ENCODE results near the gene MTUS2.
"Not testable (repeated sequence)": the region's sequence is repeated elsewhere in the genome, so short reads cannot be mapped to it uniquely, and the experiment has no call there.

Gene MTUS2

GRCh38 chr13:29345860-29346582 is 525.9 kb downstream of the MTUS2 start:
- DNase-seq = not testable (repeated sequence)

- DNase-seq = no peak
These were observed 534.9 kb downstream of the MTUS2 start for GRCh38 chr13:29355029-29355428.

- DNase-seq = no peak
These were observed 539.0 kb downstream of the MTUS2 start for GRCh38 chr13:29359181-29359580.

GRCh38 chr13:29361716-29362115 is 541.6 kb downstream of the MTUS2 start:
- DNase-seq = no peak

GRCh38 chr13:29362849-29363604 is 542.9 kb downstream of the MTUS2 start:
- DNase-seq = peak; percentile 5

- no peak for DNase-seq
These were observed 549.1 kb downstream of the MTUS2 start for GRCh38 chr13:29369060-29369743.

- no peak for DNase-seq
These were observed 559.1 kb downstream of the MTUS2 start for GRCh38 chr13:29379281-29379680.

GRCh38 chr13:29379865-29380264 is 559.7 kb downstream of the MTUS2 start:
- DNase-seq = no peak

- DNase-seq = no peak
These were observed 561.9 kb downstream of the MTUS2 start for GRCh38 chr13:29382021-29382420.

GRCh38 chr13:29383476-29383875 is 563.3 kb downstream of the MTUS2 start:
- DNase-seq = no peak

- no peak for DNase-seq
These were observed 564.3 kb downstream of the MTUS2 start for GRCh38 chr13:29384466-29384865.

- no peak for DNase-seq
These were observed 564.7 kb downstream of the MTUS2 start for GRCh38 chr13:29384871-29385270.

- DNase-seq = no peak
These were observed 566.1 kb downstream of the MTUS2 start for GRCh38 chr13:29386246-29386645.

- DNase-seq = not testable (repeated sequence)
These were observed 570.5 kb downstream of the MTUS2 start for GRCh38 chr13:29390598-29390997.

GRCh38 chr13:29396446-29396845 is 576.3 kb downstream of the MTUS2 start:
- DNase-seq = no peak

GRCh38 chr13:29397265-29397664 is 577.1 kb downstream of the MTUS2 start:
- DNase-seq = no peak

GRCh38 chr13:29402166-29402636 is 582.1 kb downstream of the MTUS2 start:
- DNase-seq = no peak

- DNase-seq = no peak
These were observed 585.3 kb downstream of the MTUS2 start for GRCh38 chr13:29405401-29405800.

- no peak for DNase-seq
These were observed 591.3 kb downstream of the MTUS2 start for GRCh38 chr13:29411481-29411880.

- no peak for DNase-seq
These were observed 597.9 kb downstream of the MTUS2 start for GRCh38 chr13:29418026-29418425.

- DNase-seq = no peak
These were observed 601.0 kb downstream of the MTUS2 start for GRCh38 chr13:29421118-29421517.

GRCh38 chr13:29422015-29422414 is 601.9 kb downstream of the MTUS2 start:
- no peak for DNase-seq

- no peak for DNase-seq
These were observed 602.9 kb downstream of the MTUS2 start for GRCh38 chr13:29423050-29423449.

GRCh38 chr13:29427937-29428309 is 607.8 kb downstream of the MTUS2 start:
- DNase-seq = no peak

Data from activated effector memory CD4-positive, alpha-beta T cell treated with Interleukin-2 at 50 U/mL for 16 hours (primary cell).